ENCODE results near the gene PDZRN3. TPM values are rescaled to one million over a fixed set of nuclear protein-coding genes. Genes with fewer than 3 reads are reported as not detected.

PDZRN3 gene
- total and polyA plus RNA-seq, 2 experiments from 2014 or later, result 7.5 to 14.0 TPM

GRCh38 chr3:73447111-73447510 lies 177.6 kb downstream of the PDZRN3 start:
- Mint-ChIP-seq H3K9me3 (no peaks in the 10 kb centered on the region), H3K27me3 (ENCODE audit: insufficient read depth, low read depth, poor library complexity) (no peaks in the 10 kb centered on the region), H3K4me3 (no peak overlapping the region), H3K27ac (no peak overlapping the region), H3K36me3 (ENCODE audit: low read depth) (no peaks in the 10 kb centered on the region), H3K4me1 (peaks cover 20% of the 10 kb centered on the region; the same call in 1 of the 3 replicates)
- H3K4me1 ChIP-seq (ENCODE audit: insufficient read depth), result peaks cover 30% of the 10 kb centered on the region
- H4K20me1 ChIP-seq (replicated peaks; ENCODE audit: insufficient read depth), result no peaks in the 10 kb centered on the region
- H3K9me2 ChIP-seq (ENCODE audit: insufficient read depth), result peaks cover 6% of the 10 kb centered on the region; the same call in 1 of the 2 replicates
- DNase-seq (ENCODE audit: low spot score), result no peak
- TF ChIP-seq EZH2 (IDR thresholded peaks at IDR 0.05; ENCODE audit: low read depth, unreplicated experiment) (no peak), ZNF114 (CRISPR knock-in tag; IDR thresholded peaks at IDR 0.05) (no peak), EZH2phosphoT487 (IDR thresholded peaks at IDR 0.05; ENCODE audit: unreplicated experiment) (no peak), ZNF462 (CRISPR knock-in tag; IDR thresholded peaks at IDR 0.05) (no peak), REST (IDR thresholded peaks at IDR 0.05; ENCODE audit: unreplicated experiment) (no peak), JUNB (IDR thresholded peaks at IDR 0.05; ENCODE audit: unreplicated experiment) (no peak), NANOG (IDR thresholded peaks at IDR 0.05; ENCODE audit: borderline replicate concordance) (no peak), ZNF331 (CRISPR knock-in tag; IDR thresholded peaks at IDR 0.05; ENCODE audit: low read depth) (no peak), POLR2AphosphoS5 (IDR thresholded peaks at IDR 0.05; ENCODE audit: low read depth) (no peak), STAT1 (IDR thresholded peaks at IDR 0.05; ENCODE audit: unreplicated experiment) (no peak), ETS1 (IDR thresholded peaks at IDR 0.05) (no peak), CREB1 (CRISPR knock-in tag; IDR thresholded peaks at IDR 0.05; ENCODE audit: low read depth) (no peak), CTCF (conservative IDR thresholded peaks at IDR 0.05; ENCODE audit: low read depth in 2 of 2) (no peak)
- H3F3A ChIP-seq (replicated peaks; ENCODE audit: low read depth), result no peaks in the 10 kb centered on the region
- no peak for ATAC-seq
- H3K27me3 ChIP-seq (ENCODE audit: insufficient read depth), result no peaks in the 10 kb centered on the region
- no peak overlapping the region for H2AFZ ChIP-seq
- no peaks in the 10 kb centered on the region for H3K36me3 ChIP-seq (ENCODE audit: insufficient read depth)
- no peak overlapping the region for H3K27ac ChIP-seq (ENCODE audit: low read depth)
- H3K79me2 ChIP-seq (replicated peaks; ENCODE audit: insufficient read depth), result no peaks in the 10 kb centered on the region
- H3K4me2 ChIP-seq, result no peak overlapping the region
- H3K4me3 ChIP-seq, result no peak overlapping the region
